HFFc6 (cell line): ENCODE results near the gene CD80. TPM values are rescaled to one million over a fixed set of nuclear protein-coding genes. Genes with fewer than 3 reads are reported as not detected.

Experiments
- DNase-seq: peaks from one replicate; pipeline ENCODE4 v3.0.0-alpha.2; 2018
- H3K27ac Mint-ChIP-seq: 2 replicates; pipeline ENCODE4 v1.8.0; 2020; ENCODE audit warnings: mild to moderate bottlenecking, mixed read lengths
- H3K27me3 Mint-ChIP-seq: 2 replicates; pipeline ENCODE4 v1.8.0; 2021; ENCODE audit warnings: mild to moderate bottlenecking, moderate library complexity, mixed read lengths; ENCODE audit not compliant: insufficient read depth
- H3K36me3 Mint-ChIP-seq: 2 replicates; pipeline ENCODE4 v1.8.0; 2021; ENCODE audit warnings: low read depth, mixed read lengths
- H3K4me1 Mint-ChIP-seq: 2 replicates; pipeline ENCODE4 v1.8.0; 2020; ENCODE audit warnings: low read depth, mixed read lengths
- H3K4me3 Mint-ChIP-seq: 2 replicates; pipeline ENCODE4 v1.8.0; 2020; ENCODE audit warnings: mild to moderate bottlenecking, moderate library complexity, mixed read lengths
- H3K9me3 Mint-ChIP-seq: 2 replicates; pipeline ENCODE4 v1.8.0; 2020; ENCODE audit warnings: mild to moderate bottlenecking, mixed read lengths
- CTCF ChIP-seq: fragments of 200-600 bp; sonication (generic); IDR thresholded peaks from 2 replicates; pipeline ENCODE4 v1.5.0; 2021; ENCODE audit warnings: antibody characterized with exemption, mild to moderate bottlenecking
- total RNA-seq, 6 experiments: library from RNA; stranded (reverse); fragmentation: NEBNext Ultra II Directional; extraction: Animal tissue kit (Norgen Biotek cat#: 25700); gene quantifications; 2 replicates in 1 of 6; 3 replicates in 5 of 6; pipeline ENCODE4 v1.2.3, GENCODE V29; 2021

The CD80 gene
- total RNA-seq, 6 experiments from 2014 or later = not detected

DNA sequence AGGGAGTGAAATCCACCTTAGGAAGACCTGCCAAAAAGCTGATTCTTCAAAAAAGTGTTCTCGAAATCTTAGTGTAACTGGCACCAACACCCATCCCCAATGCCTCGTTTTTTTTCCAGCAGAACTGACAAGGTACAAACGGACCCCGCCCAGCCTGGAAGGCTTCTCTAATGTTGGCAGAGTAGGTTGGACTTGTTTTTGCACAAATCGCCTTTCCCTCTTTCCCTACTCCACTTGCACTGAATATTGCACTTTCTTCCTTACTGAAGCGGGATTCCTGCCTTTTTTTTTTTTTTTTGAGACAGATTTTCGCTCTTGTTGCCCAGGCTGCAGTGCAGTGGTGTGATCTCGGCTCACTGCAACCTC lies 61.6 kb downstream of the CD80 start:
- no peak for TF ChIP-seq CTCF
- H3K27ac Mint-ChIP-seq = peak overlapping the region; percentile 97
- no peak for DNase-seq

DNA sequence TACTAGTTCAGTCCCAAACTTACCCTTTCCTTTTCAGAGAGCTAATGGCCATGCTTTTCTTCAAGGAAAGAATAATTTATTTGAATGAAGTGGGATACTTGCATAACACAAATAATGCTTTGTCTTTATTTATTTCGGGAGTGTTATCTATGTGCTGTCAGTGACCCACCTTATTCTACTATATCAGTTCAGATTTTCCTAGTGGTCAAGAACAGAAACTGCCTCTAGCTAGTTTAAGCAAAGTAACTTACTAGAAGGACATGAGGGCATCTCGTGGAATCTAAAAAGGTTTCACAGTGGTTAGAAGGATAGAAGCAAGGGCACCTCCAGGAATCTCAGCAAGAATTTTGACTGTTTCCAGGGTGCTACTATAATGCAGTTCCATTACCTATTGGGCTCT lies 64.8 kb downstream of the CD80 start:
- no peak overlapping the region for H3K4me3 Mint-ChIP-seq

More for the DNA sequence above, 61.6 kb downstream of the CD80 start:
- Mint-ChIP-seq H3K9me3 (no peaks in the 10 kb centered on the region), H3K36me3 (peaks cover 5% of the 10 kb centered on the region), H3K4me1 (peaks cover 32% of the 10 kb centered on the region), H3K4me3 (peak overlapping the region; percentile 97), H3K27me3 (no peaks in the 10 kb centered on the region)

DNA sequence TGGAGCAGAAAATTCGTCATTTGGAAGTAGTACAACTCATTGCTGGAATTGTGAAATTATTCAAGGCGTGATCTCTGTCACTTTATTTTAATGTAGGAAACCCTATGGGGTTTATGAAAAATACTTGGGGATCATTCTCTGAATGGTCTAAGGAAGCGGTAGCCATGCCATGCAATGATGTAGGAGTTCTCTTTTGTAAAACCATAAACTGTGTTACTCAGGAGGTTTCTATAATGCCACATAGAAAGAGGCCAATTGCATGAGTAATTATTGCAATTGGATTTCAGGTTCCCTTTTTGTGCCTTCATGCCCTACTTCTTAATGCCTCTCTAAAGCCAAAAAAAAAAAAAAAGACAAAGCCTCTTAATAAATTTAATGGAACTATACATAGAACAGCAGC lies 66.6 kb downstream of the CD80 start:
- Mint-ChIP-seq H3K27ac (no peak overlapping the region), H3K4me1 (peaks cover 14% of the 10 kb centered on the region), H3K36me3 (peaks cover 19% of the 10 kb centered on the region)

More for the DNA sequence above, 64.8 kb downstream of the CD80 start:
- Mint-ChIP-seq H3K36me3 (peaks cover 19% of the 10 kb centered on the region), H3K27me3 (no peaks in the 10 kb centered on the region), H3K27ac (no peak overlapping the region), H3K9me3 (no peaks in the 10 kb centered on the region), H3K4me1 (peaks cover 14% of the 10 kb centered on the region)
- peak; percentile 45 for TF ChIP-seq CTCF
- no peak for DNase-seq

DNA sequence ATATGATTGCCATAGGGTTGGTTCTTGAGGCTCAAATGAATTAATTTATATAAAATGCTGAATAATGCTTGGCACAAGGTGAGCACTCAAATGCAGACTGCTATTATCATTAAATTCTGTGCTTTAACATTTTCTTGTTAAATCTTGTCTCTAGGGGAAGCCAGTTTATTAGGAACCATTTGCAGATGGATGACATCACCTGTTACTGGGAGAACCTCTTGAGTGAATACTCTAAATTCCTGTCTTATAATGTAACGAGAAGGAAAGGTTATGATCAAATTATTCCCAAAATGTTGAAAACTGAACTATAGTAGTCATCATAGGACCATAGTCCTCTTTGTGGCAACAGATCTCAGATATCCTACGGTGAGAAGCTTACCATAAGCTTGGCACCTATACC lies 67.3 kb downstream of the CD80 start:
- Mint-ChIP-seq H3K4me1 (peaks cover 8% of the 10 kb centered on the region), H3K4me3 (no peak overlapping the region)

More for the DNA sequence above, 66.6 kb downstream of the CD80 start:
- no peaks in the 10 kb centered on the region for H3K9me3 Mint-ChIP-seq
- H3K4me3 Mint-ChIP-seq = no peak overlapping the region
- TF ChIP-seq CTCF = no peak
- H3K27me3 Mint-ChIP-seq = no peaks in the 10 kb centered on the region
- no peak for DNase-seq

GRCh38 chr3:119490153-119490552 lies 69.3 kb downstream of the CD80 start:
- no peaks in the 10 kb centered on the region for H3K4me1 Mint-ChIP-seq
- no peak overlapping the region for H3K27ac Mint-ChIP-seq
- H3K4me3 Mint-ChIP-seq = no peak overlapping the region
- no peak; the same call in 1 of the 2 replicates for TF ChIP-seq CTCF
- no peaks in the 10 kb centered on the region for H3K27me3 Mint-ChIP-seq
- DNase-seq = no peak
- H3K9me3 Mint-ChIP-seq = no peaks in the 10 kb centered on the region
- H3K36me3 Mint-ChIP-seq = peaks cover 19% of the 10 kb centered on the region

More for the DNA sequence above, 67.3 kb downstream of the CD80 start:
- Mint-ChIP-seq H3K9me3 (no peaks in the 10 kb centered on the region), H3K27me3 (no peaks in the 10 kb centered on the region), H3K36me3 (peaks cover 19% of the 10 kb centered on the region), H3K27ac (no peak overlapping the region)
- no peak for TF ChIP-seq CTCF
- DNase-seq = no peak

DNA sequence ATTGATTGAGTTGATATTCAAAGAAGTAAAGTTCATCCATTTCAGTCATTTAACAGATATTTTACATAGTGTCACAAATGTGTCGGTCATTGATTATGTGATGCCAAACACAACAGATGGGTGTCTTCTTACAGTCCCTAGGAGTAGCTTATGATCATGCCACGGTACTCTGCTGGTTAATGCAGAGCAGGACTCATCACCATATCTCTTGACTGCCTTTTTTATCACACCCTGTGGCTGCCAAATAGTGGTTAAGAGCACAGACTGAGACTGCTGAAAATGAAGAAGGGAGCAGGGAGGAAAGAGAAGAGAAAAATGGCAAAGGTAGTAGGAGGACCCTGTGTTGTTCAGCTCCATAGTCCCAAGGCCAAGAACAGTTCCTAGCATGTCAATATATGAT lies 73.9 kb downstream of the CD80 start:
- H3K4me1 Mint-ChIP-seq = peaks cover 6% of the 10 kb centered on the region; the same call in 1 of the 2 replicates
- no peaks in the 10 kb centered on the region for H3K27me3 Mint-ChIP-seq
- 0 out of 2 replicates have a peak, but pooled peaks cover 4% of the 10 kb centered on the region for H3K36me3 Mint-ChIP-seq
- no peak overlapping the region for H3K27ac Mint-ChIP-seq
- no peaks in the 10 kb centered on the region for H3K9me3 Mint-ChIP-seq
- no peak for DNase-seq
- no peak overlapping the region for H3K4me3 Mint-ChIP-seq
- TF ChIP-seq CTCF = no peak
